CD4-positive, alpha-beta T cell treated with Interleukin-6 at 100 ng/mL for 8 hours (primary cell): ENCODE results near the gene IP6K1.
"Not testable (repeated sequence)": the region's sequence is repeated elsewhere in the genome, so short reads cannot be mapped to it uniquely, and the experiment has no call there.

Source experiments
- DNase-seq: peaks from one replicate; pipeline ENCODE4 v3.0.0-alpha.2; 2020; ENCODE audit warnings: mixed read lengths, low spot score

Gene IP6K1

DNA sequence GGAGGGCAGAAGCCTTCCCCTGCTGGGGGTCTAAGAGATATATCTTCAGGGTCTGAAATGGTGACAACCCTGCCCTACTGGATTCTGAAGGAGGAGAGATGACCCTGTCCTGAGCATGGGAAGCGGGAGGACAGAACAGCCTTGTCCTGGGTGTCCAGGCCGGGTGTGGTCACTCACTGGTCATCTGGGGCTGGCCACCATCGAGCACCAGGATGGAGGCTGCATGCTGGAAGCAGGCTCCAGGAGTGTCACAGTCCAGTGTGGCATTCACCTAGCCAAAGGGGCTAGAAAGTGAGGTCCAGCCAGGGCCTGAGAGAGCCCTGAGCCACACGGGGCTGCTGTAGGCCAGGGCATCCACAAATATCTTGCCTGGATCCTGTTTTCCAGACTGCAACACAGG, 8.1 kb upstream of the IP6K1 start:
- DNase-seq = no peak

DNA sequence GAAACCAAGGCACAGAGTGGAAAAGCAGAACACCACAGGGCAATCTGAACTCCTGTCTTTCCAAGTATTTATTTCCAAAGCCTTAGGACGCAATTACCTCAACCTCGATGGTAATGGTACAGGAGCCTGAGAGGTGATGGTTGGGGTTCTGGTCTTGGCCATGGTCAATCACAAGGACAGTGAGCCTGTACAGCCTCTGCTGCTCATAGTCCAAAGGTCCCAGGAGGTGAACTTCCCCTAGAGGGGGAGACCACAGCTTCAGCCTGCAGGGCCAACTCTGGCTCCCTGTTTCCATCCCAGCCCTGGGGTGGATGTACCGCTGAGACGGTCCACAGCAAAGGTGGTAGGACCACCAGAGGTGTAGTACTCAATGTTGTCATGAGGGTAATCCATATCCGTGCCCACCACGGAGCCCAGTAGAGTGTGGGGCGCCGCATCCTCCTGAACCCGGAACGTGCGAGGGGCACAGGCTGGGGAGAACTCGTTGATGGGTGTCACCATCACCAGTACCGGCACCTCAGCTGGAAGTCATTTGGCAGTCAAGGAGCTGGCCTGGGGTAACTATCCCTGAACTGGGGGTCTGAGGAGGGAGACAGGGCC, 7.2 kb upstream of the IP6K1 start:
- no peak for DNase-seq

DNA sequence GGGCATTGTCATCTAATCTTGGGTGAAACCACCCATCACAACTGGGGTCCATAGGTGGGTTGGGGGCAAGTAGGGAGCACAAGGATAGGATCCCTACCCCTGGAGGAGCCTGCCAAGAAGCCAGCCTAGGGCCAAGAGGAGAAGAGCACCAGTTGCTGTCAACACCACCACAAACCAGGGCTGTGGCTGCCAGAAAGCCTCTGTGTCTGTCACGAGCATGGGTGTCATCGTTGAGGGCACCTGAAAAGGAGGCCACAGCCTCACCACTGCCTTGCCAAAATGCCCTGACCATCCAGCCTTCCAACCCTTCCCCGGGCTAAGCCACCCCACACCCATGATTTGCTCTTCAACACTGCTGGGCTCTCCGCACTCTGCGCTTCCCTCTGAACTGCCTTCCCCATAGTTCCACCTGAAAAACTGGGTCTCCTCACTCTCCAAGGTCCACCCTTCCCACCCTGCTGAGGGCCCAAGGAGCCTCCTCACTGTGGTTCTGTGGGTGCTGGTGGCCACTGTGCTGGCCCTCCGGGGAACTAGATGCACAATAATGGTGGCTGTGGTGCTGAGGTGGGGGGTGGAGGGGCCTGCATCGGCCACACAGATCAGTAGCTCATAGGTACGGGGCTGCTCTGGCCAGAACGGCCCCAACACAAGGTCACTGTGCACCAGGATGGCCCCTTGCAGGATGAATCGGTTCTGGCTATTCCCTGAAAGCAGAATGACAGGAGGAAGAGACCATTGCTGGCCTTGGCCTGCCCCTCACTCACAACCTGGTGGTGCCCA, 6.2 kb upstream of the IP6K1 start:
- DNase-seq = no peak

DNA sequence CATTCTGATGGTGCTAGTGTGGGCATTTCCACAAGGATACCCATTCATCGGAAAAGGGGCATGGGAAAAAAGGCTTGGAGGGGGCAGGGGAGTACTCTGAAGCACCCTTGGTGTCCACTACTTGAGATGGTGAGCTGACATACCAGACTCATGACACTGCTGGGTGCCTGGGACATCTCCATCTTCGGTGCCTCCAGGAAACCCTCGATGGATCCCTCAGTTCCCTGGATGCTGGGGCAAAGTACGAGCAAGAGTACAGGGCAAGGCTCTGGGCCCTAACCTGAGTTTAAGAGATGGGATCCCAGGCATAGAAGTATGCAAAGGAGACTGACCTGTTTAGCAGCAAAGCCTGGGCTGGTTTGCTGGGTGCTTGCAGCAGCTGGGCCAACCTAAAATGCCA, 5.2 kb upstream of the IP6K1 start:
- no peak for DNase-seq

DNA sequence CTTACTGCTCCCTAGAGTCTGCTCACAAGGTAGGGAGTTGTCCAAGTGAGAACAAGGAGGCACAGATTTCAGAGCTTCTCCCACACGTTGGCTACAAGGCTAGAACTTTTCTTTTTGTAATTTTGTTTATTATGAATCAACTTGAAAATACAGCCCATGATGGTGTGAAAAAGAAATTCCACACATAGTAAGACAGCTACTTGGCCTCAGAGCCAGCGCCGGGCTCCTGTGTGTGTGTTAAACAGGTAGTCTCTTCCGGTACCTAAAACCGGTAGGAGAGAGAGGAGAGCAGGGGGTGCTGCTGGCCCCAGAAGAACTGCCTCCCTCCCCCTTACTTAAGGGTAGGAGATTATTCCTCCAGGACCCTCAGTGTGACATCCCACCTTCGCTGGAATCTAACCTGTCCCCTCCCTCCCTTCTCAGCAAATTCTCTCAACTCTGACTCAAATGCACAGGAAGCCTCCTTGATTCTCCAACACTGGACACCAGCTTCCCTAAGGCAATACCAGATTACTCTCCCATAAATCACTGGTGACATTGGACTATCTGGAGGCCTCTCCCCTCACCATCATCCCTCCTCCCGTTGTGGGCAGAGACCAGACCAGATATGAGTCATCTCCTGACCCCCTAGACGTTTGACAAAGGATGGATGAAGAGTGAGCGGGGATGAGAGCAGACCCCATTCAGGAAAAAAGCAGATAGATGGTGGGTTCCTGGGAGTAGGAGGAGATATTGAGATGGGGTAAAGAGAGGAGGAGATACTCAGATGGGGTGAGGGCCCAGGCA, 4.5 kb upstream of the IP6K1 start:
- no peak for DNase-seq

DNA sequence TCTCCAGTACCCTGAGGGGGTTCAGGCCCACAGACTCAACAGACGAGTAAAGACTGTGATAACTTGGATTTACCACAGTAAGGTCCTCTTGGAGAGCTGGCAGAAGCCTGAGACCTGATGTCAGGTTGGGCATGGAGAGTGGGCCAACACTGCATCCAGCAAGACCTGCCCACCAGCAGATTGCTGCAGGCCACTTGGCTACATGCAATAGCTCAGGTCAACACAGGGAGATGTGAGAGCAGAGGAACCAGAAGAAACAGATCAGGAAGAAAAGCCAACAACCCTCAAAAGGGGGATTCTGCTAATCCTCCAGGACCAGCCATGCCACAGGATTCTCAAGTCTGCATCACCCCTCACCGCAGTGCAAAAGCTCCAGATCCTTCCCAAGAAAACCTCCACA, 1.7 kb upstream of the IP6K1 start:
- no peak for DNase-seq

DNA sequence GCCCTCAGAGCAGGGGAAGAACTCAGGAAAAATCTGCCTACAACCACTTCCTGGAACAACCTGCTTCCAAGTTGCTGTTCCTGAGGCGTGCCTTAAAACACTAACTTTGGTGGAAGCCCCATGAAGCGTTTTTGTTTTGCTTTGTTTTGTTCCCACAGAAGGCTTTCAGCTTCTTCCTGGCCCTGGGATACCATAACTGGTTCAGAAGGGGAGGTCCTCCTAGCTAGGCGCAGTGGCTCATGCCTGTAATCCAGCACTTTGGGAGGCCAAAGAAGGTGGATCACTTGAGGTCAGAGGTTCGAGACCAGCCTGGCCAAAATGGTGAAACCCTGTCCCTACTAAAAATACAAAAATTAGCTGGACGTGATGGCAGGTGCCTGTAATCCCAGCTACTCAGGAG, 1.2 kb upstream of the IP6K1 start:
- DNase-seq = no peak

DNA sequence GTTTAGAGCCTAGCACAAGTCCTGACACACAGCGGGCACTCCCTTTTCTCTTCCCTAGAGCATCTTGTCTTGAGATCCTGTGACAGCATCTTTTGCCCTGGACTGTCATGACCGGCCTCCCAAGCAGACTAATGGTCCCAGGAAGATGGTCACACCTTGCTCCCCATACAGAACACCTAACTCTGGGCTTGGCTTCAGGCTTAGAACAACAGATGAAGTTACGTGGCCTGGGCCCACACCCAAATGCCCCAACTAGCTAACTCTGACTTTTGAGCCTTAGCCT, 781 bp upstream of the IP6K1 start:
- no peak for DNase-seq

DNA sequence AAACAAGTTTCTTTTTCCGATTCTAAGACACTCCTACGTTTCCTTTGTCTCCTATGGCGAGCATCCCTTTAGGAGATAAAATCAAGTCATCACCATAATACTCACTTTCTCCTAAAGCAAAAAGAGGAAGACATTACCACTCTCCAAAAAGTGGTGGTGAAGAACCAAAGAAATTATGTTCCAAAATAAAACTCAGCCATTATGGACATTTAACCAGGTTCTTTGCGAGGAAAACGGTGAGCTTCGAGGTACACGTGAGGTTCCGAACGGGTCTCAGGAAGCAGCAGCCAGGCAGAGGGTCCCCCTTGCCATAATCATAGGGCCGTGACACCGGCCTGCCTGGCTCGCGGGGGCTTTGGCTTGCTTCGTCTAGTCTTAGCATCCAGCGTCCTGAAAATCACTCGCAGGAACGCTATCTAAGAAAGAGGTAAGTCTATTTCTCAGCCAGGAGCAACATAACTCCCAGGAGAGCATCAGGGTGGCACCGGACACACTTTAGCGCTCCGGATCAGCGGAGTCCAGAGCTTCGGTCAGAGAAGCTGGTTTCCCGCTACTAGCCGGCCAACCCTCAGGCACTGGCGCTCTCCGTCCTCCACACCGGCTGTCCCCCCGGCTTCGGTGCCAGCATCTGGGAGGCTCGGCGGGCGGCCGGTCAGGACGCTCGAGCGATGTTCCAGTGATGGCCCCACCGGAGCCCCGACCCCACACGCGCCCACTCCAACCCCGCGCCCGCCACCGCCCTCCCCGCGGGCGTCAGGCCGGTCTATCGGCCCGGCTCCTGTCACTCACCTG, 581 bp downstream of the IP6K1 start:
- DNase-seq = no peak

DNA sequence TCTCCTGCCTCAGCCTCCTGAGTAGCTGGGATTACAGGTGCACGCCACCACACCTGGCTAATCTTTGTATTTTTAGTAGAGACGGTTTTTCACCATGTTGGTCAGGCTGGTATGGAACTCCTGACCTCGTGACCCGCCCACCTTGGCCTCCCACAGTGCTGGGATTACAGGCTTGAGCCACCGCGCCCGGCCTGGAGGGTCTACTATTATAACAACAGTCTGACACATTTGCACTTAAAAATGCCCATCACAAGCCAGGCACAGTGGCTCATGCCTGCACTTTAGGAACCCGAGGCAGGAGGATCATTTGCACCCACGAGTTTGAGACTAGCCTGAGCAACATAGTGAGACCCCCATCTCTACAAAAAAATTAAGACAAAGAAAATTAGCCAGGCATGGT, 4.1 kb downstream of the IP6K1 start:
- DNase-seq = not testable (repeated sequence)

DNA sequence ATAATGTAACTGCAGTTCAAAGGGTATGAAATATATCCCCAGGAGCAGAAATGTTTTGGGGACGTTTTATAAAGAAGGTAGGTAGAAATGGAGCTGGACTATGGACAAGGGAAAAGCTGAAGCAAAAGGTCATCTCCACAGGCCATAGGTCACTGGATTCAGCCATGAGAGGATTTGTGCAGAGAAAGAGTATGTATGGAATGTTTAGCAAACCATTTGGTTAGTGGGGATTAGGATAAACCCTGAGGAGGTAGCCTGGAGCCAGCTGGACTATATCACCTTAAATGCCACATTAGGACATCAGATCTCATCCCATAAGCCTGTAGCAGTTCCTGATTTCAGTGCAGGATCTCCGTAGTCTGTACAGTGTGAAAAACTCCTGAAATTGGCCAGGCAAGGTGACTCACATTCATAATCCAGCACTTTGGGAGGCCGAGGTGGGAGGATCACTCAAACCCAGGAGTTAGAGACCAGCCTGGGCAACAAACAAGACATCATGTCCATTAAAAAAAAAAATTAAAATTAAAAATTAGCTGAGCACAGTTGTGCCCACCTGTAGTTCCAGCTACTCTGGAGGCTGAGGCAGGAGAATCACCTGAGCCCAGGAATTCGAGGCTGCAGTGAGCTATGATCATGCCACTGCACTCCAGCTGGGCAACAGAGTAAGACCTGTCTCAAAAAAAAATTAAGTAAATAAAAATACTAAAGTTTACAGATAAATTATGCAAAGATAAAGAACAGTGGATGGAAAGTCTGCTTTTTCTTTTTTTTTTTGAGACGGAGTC, 4.7 kb downstream of the IP6K1 start:
- no peak for DNase-seq

DNA sequence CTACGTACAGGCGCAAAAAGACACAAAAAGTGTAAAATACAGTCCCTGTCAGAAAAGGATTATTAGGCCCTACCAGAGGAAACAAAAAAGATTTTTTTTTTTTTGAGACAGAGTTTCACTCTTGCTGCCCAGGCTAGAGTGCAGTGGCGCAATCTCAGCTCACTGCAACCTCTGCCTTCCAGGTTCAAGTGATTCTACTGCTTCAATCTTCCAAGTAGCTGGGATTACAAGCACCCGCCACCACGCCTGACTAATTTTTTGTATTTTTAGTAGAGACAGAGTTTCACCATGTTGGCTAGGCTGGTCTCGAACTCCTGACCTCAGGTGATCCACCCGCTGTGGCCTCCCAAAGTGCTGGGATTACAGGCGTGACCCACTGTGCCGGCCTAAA, 5.4 kb downstream of the IP6K1 start:
- not testable (repeated sequence) for DNase-seq

DNA sequence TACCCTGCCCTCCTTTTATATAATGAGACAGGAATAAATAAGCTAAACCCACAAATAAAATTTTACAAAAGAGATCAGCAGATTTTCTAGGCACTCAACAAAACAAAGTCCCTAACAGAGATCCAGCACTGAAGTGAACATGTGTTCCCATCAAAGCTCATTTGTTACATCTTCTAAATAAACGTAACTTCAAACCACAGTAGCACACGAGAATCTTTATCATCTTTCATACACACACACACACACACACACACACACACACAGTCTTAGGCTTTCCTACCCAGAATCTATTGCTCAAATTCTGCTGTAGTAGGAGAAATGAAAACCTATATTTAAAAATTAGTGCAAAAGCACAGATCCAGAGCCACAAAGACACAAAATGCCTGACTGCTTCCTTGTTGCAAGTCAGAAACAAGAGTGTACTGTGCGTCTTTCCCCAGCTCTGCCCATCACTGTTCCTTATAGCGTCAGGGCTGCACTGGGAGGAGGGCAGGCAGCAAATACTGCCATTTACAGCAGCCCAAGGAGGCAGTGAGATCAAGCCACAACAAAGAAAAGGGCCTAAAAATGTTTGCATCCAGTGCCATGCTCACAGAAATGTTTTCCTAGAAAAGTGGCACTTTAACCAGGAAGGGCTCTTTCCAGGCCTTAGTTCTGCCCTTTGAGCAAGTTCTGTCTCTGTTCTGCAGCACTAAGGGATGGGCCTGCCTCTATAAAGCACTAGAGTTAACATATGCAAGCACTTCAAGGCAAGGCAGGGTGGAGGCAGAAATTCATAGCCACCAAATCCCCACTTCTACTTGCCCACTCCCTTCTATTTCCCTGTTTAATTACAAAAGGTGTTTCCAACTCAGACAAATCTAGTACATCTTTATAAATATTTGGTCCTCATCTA, 6.0 kb downstream of the IP6K1 start:
- DNase-seq = no peak

DNA sequence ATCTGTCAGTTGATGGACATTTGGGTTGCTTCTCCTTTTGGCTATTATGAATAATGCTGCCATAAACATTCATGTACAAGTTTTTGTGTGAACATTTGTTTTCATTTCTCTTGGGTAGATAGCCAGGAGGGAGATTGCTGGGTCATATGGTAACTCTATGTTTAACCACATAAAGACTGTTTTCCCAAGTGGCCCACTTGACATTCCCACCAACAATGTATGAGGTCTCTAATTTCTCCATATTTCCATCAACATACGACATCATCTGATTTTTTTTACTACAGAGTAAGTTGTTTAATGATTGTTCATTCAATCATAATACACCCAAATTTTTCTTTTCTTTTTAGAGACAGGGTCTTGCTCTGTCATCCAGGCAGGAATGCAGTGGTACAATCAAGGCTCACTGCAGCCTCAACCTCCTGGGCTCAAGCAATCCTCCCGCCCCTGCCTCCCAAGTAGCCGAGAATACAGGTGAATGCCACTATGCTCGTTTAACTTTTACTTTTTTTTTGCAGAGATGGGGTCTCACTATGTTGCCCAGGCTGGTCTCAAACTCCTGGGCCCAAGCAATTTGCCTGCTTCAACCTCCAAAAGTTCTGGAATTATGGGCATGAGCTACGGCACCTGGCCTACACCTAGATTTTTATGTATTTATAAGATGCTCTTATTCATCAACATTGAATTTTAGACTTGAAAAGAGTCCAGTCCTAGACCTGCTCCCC, 6.8 kb downstream of the IP6K1 start:
- no peak for DNase-seq

DNA sequence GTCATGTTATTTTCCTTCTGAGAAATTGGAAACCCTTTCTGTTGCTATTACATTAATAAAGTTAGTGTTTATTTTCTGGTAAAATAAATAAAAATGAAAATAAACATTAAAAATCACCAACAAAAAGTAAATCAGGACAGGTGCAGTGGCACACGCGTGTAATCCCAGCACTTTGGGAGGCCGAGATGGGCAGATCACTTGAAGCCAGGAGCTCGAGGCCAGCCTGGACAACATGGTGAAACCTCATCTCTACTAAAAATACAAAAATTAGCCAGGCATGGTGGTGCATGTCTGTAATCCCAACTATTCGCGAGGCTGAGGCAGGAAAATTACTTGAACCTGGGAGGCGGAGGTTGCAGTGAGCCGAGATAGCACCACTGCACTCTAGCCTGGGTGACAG, 10.2 kb downstream of the IP6K1 start:
- DNase-seq = not testable (repeated sequence)

DNA sequence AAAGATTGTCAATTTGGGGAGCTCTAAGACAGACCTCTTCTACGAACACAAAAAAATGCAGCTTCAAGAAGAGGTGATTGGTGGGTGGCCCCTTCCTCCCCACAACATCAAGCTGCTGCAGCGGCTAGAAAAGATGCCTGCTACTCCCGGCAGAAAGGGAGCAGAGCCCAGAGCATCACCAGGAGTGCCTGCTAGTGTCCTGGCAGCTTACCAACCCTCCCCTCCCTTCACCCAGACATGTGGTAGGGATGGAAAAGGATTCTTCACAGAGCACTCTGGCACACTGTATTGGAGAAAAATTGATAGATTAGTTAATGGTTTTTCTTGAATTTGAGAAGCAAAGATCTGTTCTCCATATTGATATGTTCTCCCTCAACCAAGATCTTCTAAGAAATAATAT, 10.8 kb downstream of the IP6K1 start:
- DNase-seq = no peak

DNA sequence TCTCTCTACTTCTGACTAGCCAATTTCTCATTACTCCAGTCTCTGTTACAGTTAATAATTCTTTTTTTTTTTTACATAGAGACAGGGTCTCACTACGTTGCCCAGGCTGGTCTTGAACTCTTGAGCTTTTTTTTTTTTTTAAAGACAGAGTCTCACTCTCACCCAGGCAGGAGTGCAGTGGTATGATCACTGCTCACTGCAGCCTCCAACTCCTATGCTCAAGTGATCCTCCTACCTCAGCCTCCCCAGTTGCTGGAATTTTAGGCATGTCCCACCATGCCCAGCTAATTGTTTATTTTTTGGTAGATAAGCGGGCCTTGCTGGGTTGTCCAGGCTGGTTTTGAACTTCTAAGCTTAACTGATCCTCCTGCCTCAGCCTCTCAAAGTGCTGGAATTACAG, 13.6 kb downstream of the IP6K1 start:
- DNase-seq = no peak

DNA sequence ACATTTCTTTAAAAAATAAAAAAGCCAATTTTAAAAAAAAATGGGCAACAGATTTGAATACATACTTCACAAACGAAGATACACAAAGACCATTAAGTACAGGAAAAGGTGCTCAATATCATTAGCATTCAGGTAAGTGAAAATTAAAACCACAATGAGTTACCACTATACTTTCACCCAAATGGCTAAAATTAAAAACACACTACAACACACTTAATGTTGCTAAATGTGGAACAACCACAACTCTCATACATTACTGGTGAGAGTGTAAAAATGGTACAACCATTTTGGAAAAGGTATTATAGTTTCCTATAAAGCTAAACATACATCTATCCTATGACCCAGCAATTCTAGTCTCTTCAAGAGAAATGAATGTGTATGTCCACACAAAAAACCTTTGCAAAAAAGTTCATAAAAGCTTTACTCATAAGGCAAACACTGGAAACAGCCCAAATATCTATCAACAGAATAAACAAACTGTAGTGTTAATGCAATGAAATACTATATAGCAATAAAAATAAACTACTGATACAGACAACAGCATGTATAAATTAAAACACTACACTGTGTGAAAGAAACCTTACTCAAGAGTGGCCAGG, 14.9 kb downstream of the IP6K1 start:
- no peak for DNase-seq

DNA sequence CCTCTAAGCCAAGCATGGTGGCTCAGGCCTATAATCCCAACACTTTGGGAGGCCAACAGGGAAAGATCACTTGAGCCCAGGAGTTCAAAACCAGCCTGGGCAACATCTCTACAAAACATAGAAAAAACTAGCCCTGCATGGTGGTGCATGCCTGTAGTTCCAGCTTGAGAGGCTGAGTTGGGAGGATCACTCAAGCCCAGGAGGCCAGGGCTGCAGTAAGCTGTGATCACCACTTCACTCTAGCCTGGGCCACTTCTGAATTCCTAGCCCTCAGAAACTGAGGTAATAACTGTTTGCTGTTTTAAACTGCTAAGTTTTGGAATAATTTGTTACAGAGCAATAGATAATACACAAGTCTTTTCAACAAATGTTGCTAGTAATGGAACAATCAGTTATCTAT, 16.4 kb downstream of the IP6K1 start:
- no peak for DNase-seq
